Cardiac fibroblast (primary cell): Measurements from ENCODE around the gene SYNGR1.

Source experiments
- DNase-seq, 2 donors: peaks; one replicate each; pipeline versions ENCODE4 v3.0.0 to v3.0.0-alpha.2; 2010; ENCODE audit warnings: low read depth in 2 of 2
- H3K4me3 ChIP-seq, 2 donors: replicated peaks in 1 of 2; 1 replicate in 1 of 2; 2 replicates in 1 of 2; pipeline ENCODE4 v1.5.1; 2011; ENCODE audit warnings: low read depth in 2 of 2, low read length in 2 of 2, mild to moderate bottlenecking in 2 of 2, moderate library complexity in 1 of 2
- CTCF ChIP-seq: IDR thresholded peaks from one replicate; pipeline ENCODE4 v1.5.1; 2011; ENCODE audit warnings: low read depth, mild to moderate bottlenecking, low read length, inconsistent platforms

The SYNGR1 gene

GRCh38 chr22:39434721-39435120, 84.9 kb downstream of the SYNGR1 start:
- TF ChIP-seq CTCF, result no peak
- no peak for DNase-seq
- no peak overlapping the region for H3K4me3 ChIP-seq
